H9 (cell line): Measurements from ENCODE around the gene ABCG4. TPM values are rescaled to one million over a fixed set of nuclear protein-coding genes. Genes with fewer than 3 reads are reported as not detected.
"Not testable (repeated sequence)": the region's sequence is repeated elsewhere in the genome, so short reads cannot be mapped to it uniquely, and the experiment has no call there.

Experiments
- DNase-seq: peaks from one replicate; pipeline ENCODE4 v3.0.0-alpha.2; 2017
- H2AFZ ChIP-seq: one replicate; pipeline ENCODE4 v1.6.1; 2013; ENCODE audit warnings: mild to moderate bottlenecking, low read length, control low read depth, moderate library complexity
- H2AK5ac ChIP-seq: 2 replicates; pipeline ENCODE4 v1.6.1; 2013; ENCODE audit warnings: low read length, control low read depth, mixed read lengths; ENCODE audit not compliant: insufficient read length
- H2BK120ac ChIP-seq: one replicate; pipeline ENCODE4 v1.6.1; 2013; ENCODE audit warnings: low read depth, mild to moderate bottlenecking, low read length, control low read depth, inconsistent platforms; ENCODE audit not compliant: poor library complexity, severe bottlenecking
- H2BK12ac ChIP-seq: 2 replicates; pipeline ENCODE4 v1.6.1; 2013; ENCODE audit warnings: low read length, control low read depth, mixed read lengths, low read depth; ENCODE audit not compliant: insufficient read length
- H2BK15ac ChIP-seq: 2 replicates; pipeline ENCODE4 v1.6.1; 2013; ENCODE audit warnings: low read depth, low read length, control low read depth
- H2BK20ac ChIP-seq: one replicate; pipeline ENCODE4 v1.6.1; 2013; ENCODE audit warnings: low read depth, mild to moderate bottlenecking, low read length, control low read depth, inconsistent platforms; ENCODE audit not compliant: poor library complexity, severe bottlenecking
- H2BK5ac ChIP-seq: 2 replicates; pipeline ENCODE4 v1.6.1; 2013; ENCODE audit warnings: low read length, control low read depth, mixed read lengths; ENCODE audit not compliant: insufficient read length
- H3K14ac ChIP-seq: 2 replicates; pipeline ENCODE4 v1.6.1; 2013; ENCODE audit warnings: low read length, control low read depth; ENCODE audit not compliant: insufficient read depth
- H3K18ac ChIP-seq: 2 replicates; pipeline ENCODE4 v1.6.1; 2013; ENCODE audit warnings: low read depth, mild to moderate bottlenecking, mixed read lengths, low read length, control low read depth; ENCODE audit not compliant: insufficient read length
- H3K23ac ChIP-seq: 2 replicates; pipeline ENCODE4 v1.6.1; 2013; ENCODE audit warnings: low read length, control low read depth, mixed read lengths, low read depth; ENCODE audit not compliant: insufficient read length
- H3K23me2 ChIP-seq: 2 replicates; pipeline ENCODE4 v1.6.1; 2013; ENCODE audit warnings: low read depth, mild to moderate bottlenecking, mixed read lengths, low read length, control low read depth; ENCODE audit not compliant: insufficient read length, poor library complexity, severe bottlenecking
- H3K27ac ChIP-seq: 2 replicates; pipeline ENCODE4 v1.5.1; 2013; ENCODE audit warnings: low read length, control low read depth, mixed read lengths, low read depth; ENCODE audit not compliant: insufficient read length
- H3K27me3 ChIP-seq: 2 replicates; pipeline ENCODE4 v1.6.1; 2013; ENCODE audit warnings: low read length, control low read depth, inconsistent platforms; ENCODE audit not compliant: insufficient read depth
- H3K4ac ChIP-seq: 2 replicates; pipeline ENCODE4 v1.6.1; 2013; ENCODE audit warnings: low read depth, mild to moderate bottlenecking, control low read depth, inconsistent platforms, low read length, moderate library complexity
- H3K4me1 ChIP-seq: 2 replicates; pipeline ENCODE4 v1.6.1; 2013; ENCODE audit warnings: low read length, control low read depth, inconsistent platforms; ENCODE audit not compliant: insufficient read depth
- H3K4me2 ChIP-seq: 2 replicates; pipeline ENCODE4 v1.6.1; 2013; ENCODE audit warnings: low read length, control low read depth, mixed read lengths; ENCODE audit not compliant: insufficient read length, insufficient read depth
- H3K56ac ChIP-seq: 2 replicates; pipeline ENCODE4 v1.6.1; 2013; ENCODE audit warnings: low read depth, mild to moderate bottlenecking, mixed read lengths, low read length, control low read depth; ENCODE audit not compliant: insufficient read length
- H3K79me1 ChIP-seq: 2 replicates; pipeline ENCODE4 v1.6.1; 2013; ENCODE audit warnings: low read depth, mild to moderate bottlenecking, moderate library complexity, low read length, control low read depth, inconsistent platforms; ENCODE audit not compliant: insufficient read depth, poor library complexity, severe bottlenecking
- H3K79me2 ChIP-seq: 2 replicates; pipeline ENCODE4 v1.6.1; 2013; ENCODE audit warnings: low read length, control low read depth, inconsistent platforms; ENCODE audit not compliant: insufficient read depth
- H3K9ac ChIP-seq: 2 replicates; pipeline ENCODE4 v1.6.1; 2013; ENCODE audit warnings: low read length, control low read depth, mixed read lengths; ENCODE audit not compliant: insufficient read length; ENCODE audit errors: extremely low read depth
- H3K9me3 ChIP-seq: one replicate; pipeline ENCODE4 v1.6.1; 2013; ENCODE audit warnings: low read depth, low read length, inconsistent platforms; ENCODE audit not compliant: control insufficient read depth
- H3T11ph ChIP-seq: one replicate; pipeline ENCODE4 v1.6.1; 2013; ENCODE audit warnings: mild to moderate bottlenecking, low read length, control low read depth, inconsistent platforms
- H4K20me1 ChIP-seq: one replicate; pipeline ENCODE4 v1.6.1; 2013; ENCODE audit not compliant: control insufficient read depth, insufficient read length, insufficient read depth
- H4K5ac ChIP-seq: 2 replicates; pipeline ENCODE4 v1.6.1; 2013; ENCODE audit warnings: low read depth, mild to moderate bottlenecking, mixed read lengths, low read length, control low read depth; ENCODE audit not compliant: insufficient read length
- H4K8ac ChIP-seq: replicated peaks from 2 replicates; pipeline ENCODE4 v1.6.1; 2013; ENCODE audit warnings: low read length, control low read depth, mixed read lengths, low read depth; ENCODE audit not compliant: insufficient read length
- H4K91ac ChIP-seq: 2 replicates; pipeline ENCODE4 v1.6.1; 2013; ENCODE audit warnings: low read depth, mild to moderate bottlenecking, moderate library complexity, mixed read lengths, low read length, control low read depth; ENCODE audit not compliant: insufficient read length
- H3K27ac Mint-ChIP-seq, 3 experiments: 2 replicates in 2 of 3; 3 replicates in 1 of 3; pipeline ENCODE4 v1.8.0; 2020 to 2021; ENCODE audit warnings: mixed read lengths in 3 of 3, mild to moderate bottlenecking in 1 of 3, moderate library complexity in 1 of 3
- H3K27me3 Mint-ChIP-seq: 2 replicates; pipeline ENCODE4 v1.8.0; 2021; ENCODE audit warnings: low read depth, mild to moderate bottlenecking, moderate library complexity, mixed read lengths
- H3K36me3 Mint-ChIP-seq, 3 experiments: 2 replicates in 2 of 3; 3 replicates in 1 of 3; pipeline ENCODE4 v1.8.0; 2020 to 2021; ENCODE audit warnings: low read depth in 3 of 3, mixed read lengths in 3 of 3; ENCODE audit not compliant: insufficient read depth in 1 of 3
- H3K4me1 Mint-ChIP-seq, 2 experiments: 2 replicates each; pipeline ENCODE4 v1.8.0; 2020; ENCODE audit warnings: mixed read lengths in 2 of 2
- H3K4me3 Mint-ChIP-seq, 2 experiments: 2 replicates in 1 of 2; 3 replicates in 1 of 2; pipeline ENCODE4 v1.8.0; 2020 to 2021; ENCODE audit warnings: mild to moderate bottlenecking in 2 of 2, mixed read lengths in 2 of 2, moderate library complexity in 1 of 2
- H3K9me3 Mint-ChIP-seq, 2 experiments: 2 replicates in 1 of 2; 3 replicates in 1 of 2; pipeline ENCODE4 v1.8.0; 2020; ENCODE audit warnings: mild to moderate bottlenecking in 2 of 2, mixed read lengths in 2 of 2, moderate library complexity in 1 of 2
- WGBS: extraction: QIAGEN DNeasy Blood & Tissue Kit; methylation state at CpG from one replicate; pipeline ENCODE4 v1.1.7; 2013; ENCODE audit warnings: missing lambda C conversion rate, low lambda C conversion rate, mixed read lengths; ENCODE audit not compliant: insufficient read length; ENCODE audit errors: extremely low coverage; 5-methylcytosine and 5-hydroxymethylcytosine counted together
- total RNA-seq: library from RNA; stranded (reverse); gene quantifications from 2 replicates; pipeline ENCODE4 v1.2.1, GENCODE V29; 2021
- TF ChIP-seq, protein P1 (sequence below): fragments of 200-600 bp; sonication (generic); conservative IDR thresholded peaks from 3 replicates; pipeline ENCODE4 v1.8.0; 2021; ENCODE audit warnings: antibody characterized with exemption, mild to moderate bottlenecking

Gene ABCG4
- total RNA-seq, 1 experiment from 2014 or later: 1.2 TPM

DNA sequence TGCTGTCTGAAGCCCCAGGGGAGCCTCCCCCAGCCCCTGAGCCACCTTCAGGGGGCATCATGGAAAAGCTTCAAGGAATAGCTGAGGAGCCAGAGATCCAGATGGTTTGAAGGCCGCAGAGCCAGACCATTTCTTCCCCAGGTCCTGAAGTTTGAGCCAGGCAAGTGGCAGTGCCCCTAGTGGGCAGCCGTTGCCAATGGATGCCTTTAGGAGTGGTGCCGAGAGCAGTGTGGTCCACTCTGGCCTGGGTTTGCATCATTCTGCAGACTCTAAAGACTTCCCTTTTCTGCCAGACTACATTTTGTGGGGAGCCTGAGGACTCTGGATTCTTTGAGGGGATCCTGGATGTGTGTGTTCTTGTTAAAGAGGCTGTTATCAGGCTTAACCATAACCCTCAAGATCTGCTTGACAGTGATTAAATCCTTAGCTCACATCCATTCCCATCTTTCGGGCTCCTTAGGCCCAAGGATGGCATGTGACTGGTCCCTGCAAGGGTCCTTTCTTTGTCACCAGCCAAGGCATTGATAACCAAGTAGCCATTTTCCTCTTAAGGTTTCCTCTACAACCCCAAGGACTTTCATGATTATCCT lies 14.4 kb upstream of the ABCG4 start:
- Histone ChIP-seq H3K4me2 (no peak overlapping the region), H3K14ac (no peak overlapping the region), H3T11ph (no peak overlapping the region), H2AFZ (no peak overlapping the region), H2BK15ac (no peak overlapping the region), H3K23ac (no peak overlapping the region), H3K9me3 (no peaks in the 10 kb centered on the region), H3K4ac (no peak overlapping the region), H3K79me1 (no peaks in the 10 kb centered on the region), H3K27ac (no peak overlapping the region), H4K20me1 (no peaks in the 10 kb centered on the region), H3K4me1 (no peaks in the 10 kb centered on the region), H2BK20ac (no peak overlapping the region), H2BK5ac (no peak overlapping the region), H4K5ac (no peak overlapping the region), H2BK12ac (no peak overlapping the region), H3K18ac (no peak overlapping the region), H3K23me2 (no peaks in the 10 kb centered on the region), H4K8ac (no peak overlapping the region), H2BK120ac (no peak overlapping the region), H3K27me3 (no peaks in the 10 kb centered on the region; the same call in 1 of the 2 replicates), H3K9ac (no peak overlapping the region), H3K79me2 (no peaks in the 10 kb centered on the region), H3K56ac (no peak overlapping the region), H2AK5ac (no peak overlapping the region), H4K91ac (no peak overlapping the region)
- H3K27ac Mint-ChIP-seq: no peak overlapping the region
- H3K4me1 Mint-ChIP-seq: no peaks in the 10 kb centered on the region; a peak in 1 of 4 replicates
- peaks cover 26 to 50% (median 42%) of the 10 kb centered on the region in 3 experiments; a peak in 6 of 7 replicates for H3K36me3 Mint-ChIP-seq
- H3K9me3 Mint-ChIP-seq: no peaks in the 10 kb centered on the region
- no peak for DNase-seq
- TF ChIP-seq, protein P1, sequence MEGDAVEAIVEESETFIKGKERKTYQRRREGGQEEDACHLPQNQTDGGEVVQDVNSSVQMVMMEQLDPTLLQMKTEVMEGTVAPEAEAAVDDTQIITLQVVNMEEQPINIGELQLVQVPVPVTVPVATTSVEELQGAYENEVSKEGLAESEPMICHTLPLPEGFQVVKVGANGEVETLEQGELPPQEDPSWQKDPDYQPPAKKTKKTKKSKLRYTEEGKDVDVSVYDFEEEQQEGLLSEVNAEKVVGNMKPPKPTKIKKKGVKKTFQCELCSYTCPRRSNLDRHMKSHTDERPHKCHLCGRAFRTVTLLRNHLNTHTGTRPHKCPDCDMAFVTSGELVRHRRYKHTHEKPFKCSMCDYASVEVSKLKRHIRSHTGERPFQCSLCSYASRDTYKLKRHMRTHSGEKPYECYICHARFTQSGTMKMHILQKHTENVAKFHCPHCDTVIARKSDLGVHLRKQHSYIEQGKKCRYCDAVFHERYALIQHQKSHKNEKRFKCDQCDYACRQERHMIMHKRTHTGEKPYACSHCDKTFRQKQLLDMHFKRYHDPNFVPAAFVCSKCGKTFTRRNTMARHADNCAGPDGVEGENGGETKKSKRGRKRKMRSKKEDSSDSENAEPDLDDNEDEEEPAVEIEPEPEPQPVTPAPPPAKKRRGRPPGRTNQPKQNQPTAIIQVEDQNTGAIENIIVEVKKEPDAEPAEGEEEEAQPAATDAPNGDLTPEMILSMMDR: peak; percentile 72
- no CpG with 5 or more reads among the region's 4 CpGs for WGBS
- H3K27me3 Mint-ChIP-seq: peaks cover 13% of the 10 kb centered on the region
- H3K4me3 Mint-ChIP-seq: no peak overlapping the region

DNA sequence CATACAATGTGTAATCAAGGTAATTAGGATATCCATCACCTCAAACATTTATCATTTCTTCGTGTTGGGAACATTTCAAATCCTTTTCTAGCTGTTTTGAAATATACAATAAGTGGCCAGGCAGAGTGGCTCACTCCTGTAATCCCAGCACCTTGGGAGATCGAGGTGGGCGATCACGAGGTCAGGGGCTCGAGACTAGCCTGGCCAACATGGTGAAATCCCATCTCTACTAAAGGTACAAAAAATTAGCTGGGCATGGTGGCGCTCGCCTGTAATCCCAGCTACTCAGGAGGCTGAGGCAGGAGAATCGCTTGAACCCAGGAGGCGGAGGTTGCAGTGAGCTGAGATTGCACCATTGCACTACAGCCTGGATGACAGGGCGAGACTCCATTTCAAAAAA lies 9.6 kb upstream of the ABCG4 start:
- not testable (repeated sequence) for H3K4me1 ChIP-seq, H2BK12ac ChIP-seq, H2BK15ac ChIP-seq, H3K23ac ChIP-seq, H3K27ac ChIP-seq, H3K9me3 ChIP-seq, H4K8ac ChIP-seq, H4K5ac ChIP-seq, H3K23me2 ChIP-seq, H3T11ph ChIP-seq, H2AK5ac ChIP-seq, H3K4ac ChIP-seq, H3K36me3 Mint-ChIP-seq, H2AFZ ChIP-seq, H3K18ac ChIP-seq, H2BK120ac ChIP-seq, H3K4me2 ChIP-seq, H4K91ac ChIP-seq, H3K56ac ChIP-seq, H3K79me1 ChIP-seq, H3K27ac Mint-ChIP-seq, H3K9me3 Mint-ChIP-seq, DNase-seq, H3K79me2 ChIP-seq, H3K14ac ChIP-seq, H3K27me3 ChIP-seq, H2BK5ac ChIP-seq, H3K9ac ChIP-seq, H3K4me1 Mint-ChIP-seq, H2BK20ac ChIP-seq, H3K4me3 Mint-ChIP-seq, H4K20me1 ChIP-seq
- peaks cover 20% of the 10 kb centered on the region for H3K27me3 Mint-ChIP-seq
- WGBS: no CpG with 5 or more reads among the region's 10 CpGs
